GF-D8 (cell line): ENCODE data around the gene HK1.

Experiments
- DNase-seq: peaks from one replicate; lab custom pipeline; 2025; lab: John Stamatoyannopoulos, UW

Gene HK1

GRCh38 chr10:69348816-69349541, 70.7 kb downstream of the HK1 start:
- DNase-seq: peak; percentile 71

GRCh38 chr10:69349542-69349888, 71.2 kb downstream of the HK1 start:
- DNase-seq: no peak

GRCh38 chr10:69351589-69351988, 73.3 kb downstream of the HK1 start:
- DNase-seq: no peak

GRCh38 chr10:69352569-69353264, 74.4 kb downstream of the HK1 start:
- no peak for DNase-seq

GRCh38 chr10:69353977-69354635, 75.8 kb downstream of the HK1 start:
- no peak for DNase-seq

- no peak for DNase-seq
Observed at GRCh38 chr10:69356187-69356586, 77.9 kb downstream of the HK1 start.

GRCh38 chr10:69358148-69358795, 80.0 kb downstream of the HK1 start:
- DNase-seq: no peak

- DNase-seq: peak; percentile 56
Observed at GRCh38 chr10:69359148-69359547, 80.9 kb downstream of the HK1 start.

GRCh38 chr10:69359594-69359993, 81.3 kb downstream of the HK1 start:
- DNase-seq: no peak

- DNase-seq: no peak
Observed at GRCh38 chr10:69360485-69361302, 82.4 kb downstream of the HK1 start.

- DNase-seq: no peak
Observed at GRCh38 chr10:69361303-69361614, 83.0 kb downstream of the HK1 start.

GRCh38 chr10:69362471-69362954, 84.2 kb downstream of the HK1 start:
- DNase-seq: no peak

- DNase-seq: no peak
Observed at GRCh38 chr10:69363666-69364065, 85.4 kb downstream of the HK1 start.

- DNase-seq: no peak
Observed at GRCh38 chr10:69364232-69364940, 86.1 kb downstream of the HK1 start.

GRCh38 chr10:69366738-69367137, 88.4 kb downstream of the HK1 start:
- DNase-seq: no peak

GRCh38 chr10:69367469-69367868, 89.2 kb downstream of the HK1 start:
- no peak for DNase-seq

- DNase-seq: no peak
Observed at GRCh38 chr10:69372126-69372980, 94.1 kb downstream of the HK1 start.

GRCh38 chr10:69374242-69374641, 95.9 kb downstream of the HK1 start:
- DNase-seq: no peak

GRCh38 chr10:69374931-69375306, 96.6 kb downstream of the HK1 start:
- no peak for DNase-seq
